GM12878 (cell line): Measurements from ENCODE around the gene TRMT44.

Experiments
- CBX3 ChIP-seq: fragments of 200-600 bp; sonication (generic); IDR thresholded peaks from 2 replicates; pipeline ENCODE4 v1.6.1; 2016; ENCODE audit warnings: low read depth, borderline replicate concordance
- CTCF ChIP-seq, 3 experiments: IDR thresholded peaks in 2 of 3; conservative IDR thresholded peaks in 1 of 3; 2 replicates each; pipeline ENCODE4 v1.5.1; 2011; ENCODE audit warnings: low read depth in 3 of 3, low read length in 3 of 3, mild to moderate bottlenecking in 3 of 3, control low read depth in 2 of 3, moderate library complexity in 2 of 3, inconsistent platforms in 1 of 3, mixed read lengths in 1 of 3; ENCODE audit not compliant: control insufficient read depth in 2 of 3, insufficient read depth in 1 of 3; ENCODE audit errors: extremely low read depth in 1 of 3
- EP300 ChIP-seq, 2 experiments: fragments of 150-350 bp in 1 of 2; IDR thresholded peaks; 2 replicates each; pipeline ENCODE4 v1.6.1; 2011 to 2012; ENCODE audit warnings: low read depth in 2 of 2, low read length in 2 of 2, borderline replicate concordance in 1 of 2, improper control_type of control experiment in 1 of 2, inconsistent platforms in 1 of 2; ENCODE audit not compliant: control insufficient read depth in 1 of 2
- EZH2 ChIP-seq: IDR thresholded peaks from 2 replicates; pipeline ENCODE4 v1.6.1; 2012; ENCODE audit warnings: low read depth, mild to moderate bottlenecking, control low read depth, inconsistent platforms, low read length, borderline replicate concordance; ENCODE audit not compliant: control insufficient read depth
- POLR2A ChIP-seq: IDR thresholded peaks from 2 replicates; pipeline ENCODE4 v1.6.1; 2011; ENCODE audit warnings: low read depth, mild to moderate bottlenecking, low read length
- POLR2AphosphoS5 ChIP-seq: IDR thresholded peaks from 2 replicates; pipeline ENCODE4 v1.6.1; 2011; ENCODE audit warnings: mild to moderate bottlenecking, low read length, inconsistent platforms
- RCOR1 ChIP-seq: conservative IDR thresholded peaks from 2 replicates; pipeline ENCODE4 v1.6.1; 2012; ENCODE audit warnings: low read depth, low read length, improper control_type of control experiment
- SUZ12 ChIP-seq: fragments of 200-600 bp; sonication (generic); IDR thresholded peaks from one replicate; pipeline ENCODE4 v1.6.1; 2018; ENCODE audit warnings: antibody characterized with exemption, mild to moderate bottlenecking; ENCODE audit not compliant: unreplicated experiment
- YY1 ChIP-seq: IDR thresholded peaks from 2 replicates; pipeline ENCODE4 v1.6.1; 2011; ENCODE audit warnings: low read depth, mild to moderate bottlenecking, low read length
- ZNF24 ChIP-seq: fragments of 450-650 bp; IDR thresholded peaks from 2 replicates; pipeline ENCODE4 v1.6.1; 2017; ENCODE audit warnings: antibody characterized with exemption, mild to moderate bottlenecking

- TF ChIP-seq SUZ12 (no peak), POLR2A (no peak), CTCF (IDR thresholded peaks at IDR 0.05 in 2 of 3, conservative IDR thresholded peaks at IDR 0.05 in 1 of 3; ENCODE audit: control insufficient read depth in 2 of 3, extremely low read depth in 1 of 3, insufficient read depth in 1 of 3, low read depth in 3 of 3, low read length in 3 of 3) (no peak), POLR2AphosphoS5 (no peak), EP300 (IDR thresholded peaks at IDR 0.05; ENCODE audit: borderline replicate concordance in 1 of 2, control insufficient read depth in 1 of 2, low read depth in 2 of 2, low read length in 2 of 2) (no peak), YY1 (no peak), RCOR1 (no peak), EZH2 (no peak), ZNF24 (no peak), CBX3 (no peak)
Observed at GRCh38 chr4:8434251-8435073, 6.1 kb upstream of the TRMT44 start.
